Astrocyte (in vitro differentiated cells and primary cell): Measurements from ENCODE around the gene TTC9C. TPM values are rescaled to one million over a fixed set of nuclear protein-coding genes. Genes with fewer than 3 reads are reported as not detected.
A peak's percentile ranks its signal among the peaks of the same experiment; 100 is the strongest.
"Not testable (repeated sequence)": the region's sequence is repeated elsewhere in the genome, so short reads cannot be mapped to it uniquely, and the experiment has no call there.

ENCODE experiments used
- DNase-seq: peaks from one replicate; pipeline ENCODE4 v3.0.0-alpha.2; 2010; ENCODE audit warnings: low read depth
- FAIRE-seq: peaks from 2 replicates; lab custom pipeline; 2011; peaks lifted over from hg19 to GRCh38; lab: Jason Lieb, UNC
- H2AFZ ChIP-seq: 2 replicates; pipeline ENCODE4 v1.6.0; 2012; ENCODE audit warnings: low read depth, low read length, inconsistent platforms
- H3K27ac ChIP-seq: 2 replicates; pipeline ENCODE4 v1.5.1; 2011; ENCODE audit warnings: low read depth, low read length, inconsistent platforms
- H3K27me3 ChIP-seq: 2 replicates; pipeline ENCODE4 v1.6.0; 2011; ENCODE audit warnings: low read length, inconsistent platforms; ENCODE audit not compliant: insufficient read depth
- H3K36me3 ChIP-seq: 2 replicates; pipeline ENCODE4 v1.5.1; 2011; ENCODE audit warnings: low read length, inconsistent platforms; ENCODE audit not compliant: insufficient read depth
- H3K4me1 ChIP-seq: 2 replicates; pipeline ENCODE4 v1.5.1; 2011; ENCODE audit warnings: low read length, inconsistent platforms; ENCODE audit not compliant: insufficient read depth
- H3K4me2 ChIP-seq: 2 replicates; pipeline ENCODE4 v1.6.0; 2012; ENCODE audit warnings: low read length, inconsistent platforms
- H3K4me3 ChIP-seq: 2 replicates; pipeline ENCODE4 v1.5.1; 2011; ENCODE audit warnings: low read depth, mild to moderate bottlenecking, low read length, inconsistent platforms; ENCODE audit not compliant: insufficient read depth
- H3K79me2 ChIP-seq: 2 replicates; pipeline ENCODE4 v1.6.0; 2012; ENCODE audit warnings: mild to moderate bottlenecking, low read length, inconsistent platforms; ENCODE audit not compliant: insufficient read depth
- H3K9ac ChIP-seq: 2 replicates; pipeline ENCODE4 v1.6.0; 2012; ENCODE audit warnings: mild to moderate bottlenecking, low read length, inconsistent platforms
- H3K9me3 ChIP-seq: 2 replicates; pipeline ENCODE4 v1.5.1; 2012; ENCODE audit warnings: low read depth, mild to moderate bottlenecking, low read length, inconsistent platforms; ENCODE audit not compliant: insufficient read depth
- H4K20me1 ChIP-seq: 2 replicates; pipeline ENCODE4 v1.6.0; 2012; ENCODE audit warnings: low read length, inconsistent platforms; ENCODE audit not compliant: insufficient read depth
- H3K27ac Mint-ChIP-seq: one replicate; pipeline ENCODE4 v1.8.0; 2021; ENCODE audit warnings: mild to moderate bottlenecking, mixed read lengths; ENCODE audit not compliant: unreplicated experiment
- H3K27me3 Mint-ChIP-seq: one replicate; pipeline ENCODE4 v1.8.0; 2021; ENCODE audit warnings: low read depth, mixed read lengths; ENCODE audit not compliant: unreplicated experiment
- H3K36me3 Mint-ChIP-seq: one replicate; pipeline ENCODE4 v1.8.0; 2021; ENCODE audit warnings: low read depth, mixed read lengths; ENCODE audit not compliant: unreplicated experiment
- H3K4me1 Mint-ChIP-seq: one replicate; pipeline ENCODE4 v1.8.0; 2021; ENCODE audit warnings: low read depth, mixed read lengths; ENCODE audit not compliant: unreplicated experiment
- H3K4me3 Mint-ChIP-seq: one replicate; pipeline ENCODE4 v1.8.0; 2021; ENCODE audit warnings: mild to moderate bottlenecking, moderate library complexity, mixed read lengths; ENCODE audit not compliant: unreplicated experiment
- H3K9me3 Mint-ChIP-seq: one replicate; pipeline ENCODE4 v1.8.0; 2021; ENCODE audit warnings: mild to moderate bottlenecking, mixed read lengths; ENCODE audit not compliant: unreplicated experiment
- EZH2 ChIP-seq: IDR thresholded peaks from 2 replicates; pipeline ENCODE4 v1.6.1; 2012; ENCODE audit warnings: mild to moderate bottlenecking, low read length, inconsistent platforms; ENCODE audit not compliant: insufficient read depth
- total RNA-seq: library from RNA; stranded (reverse); gene quantifications from 2 replicates; pipeline ENCODE4 v1.2.1, GENCODE V29; 2021
- TF ChIP-seq, protein P1 (sequence below): IDR thresholded peaks from 2 replicates; pipeline ENCODE4 v1.5.1; 2011; ENCODE audit warnings: low read depth, mild to moderate bottlenecking, inconsistent platforms, low read length, moderate library complexity; ENCODE audit not compliant: insufficient read depth

Gene TTC9C
- total RNA-seq, 1 donor from 2014 or later: 51.9 TPM

DNA sequence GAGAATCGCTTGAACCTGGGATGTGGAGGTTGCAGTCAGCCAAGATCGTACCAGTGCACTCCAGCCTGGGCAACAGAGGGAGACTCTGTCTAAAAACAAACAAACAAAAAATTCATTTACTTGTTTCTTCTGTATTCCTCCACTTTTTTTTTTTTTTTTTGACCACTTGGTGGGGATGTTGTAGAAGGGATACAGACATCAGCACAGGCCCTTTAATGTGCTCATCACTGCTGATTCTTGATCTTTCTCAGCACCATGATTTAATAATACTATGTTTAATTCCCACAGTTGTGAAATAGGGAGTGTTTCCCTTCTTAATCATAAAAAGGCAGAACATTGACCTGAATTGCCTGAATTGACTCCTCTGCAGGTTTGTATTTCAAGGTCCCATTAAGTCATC is 4.5 kb downstream of the TTC9C start:
- no peaks in the 10 kb centered on the region for H3K9me3 ChIP-seq
- Mint-ChIP-seq H3K4me1 (peaks cover 9% of the 10 kb centered on the region), H3K9me3 (no peaks in the 10 kb centered on the region), H3K27me3 (no peaks in the 10 kb centered on the region), H3K27ac (no peak overlapping the region), H3K36me3 (peaks cover 5% of the 10 kb centered on the region), H3K4me3 (no peak overlapping the region)
- no peak for TF ChIP-seq EZH2
- TF ChIP-seq, protein P1, sequence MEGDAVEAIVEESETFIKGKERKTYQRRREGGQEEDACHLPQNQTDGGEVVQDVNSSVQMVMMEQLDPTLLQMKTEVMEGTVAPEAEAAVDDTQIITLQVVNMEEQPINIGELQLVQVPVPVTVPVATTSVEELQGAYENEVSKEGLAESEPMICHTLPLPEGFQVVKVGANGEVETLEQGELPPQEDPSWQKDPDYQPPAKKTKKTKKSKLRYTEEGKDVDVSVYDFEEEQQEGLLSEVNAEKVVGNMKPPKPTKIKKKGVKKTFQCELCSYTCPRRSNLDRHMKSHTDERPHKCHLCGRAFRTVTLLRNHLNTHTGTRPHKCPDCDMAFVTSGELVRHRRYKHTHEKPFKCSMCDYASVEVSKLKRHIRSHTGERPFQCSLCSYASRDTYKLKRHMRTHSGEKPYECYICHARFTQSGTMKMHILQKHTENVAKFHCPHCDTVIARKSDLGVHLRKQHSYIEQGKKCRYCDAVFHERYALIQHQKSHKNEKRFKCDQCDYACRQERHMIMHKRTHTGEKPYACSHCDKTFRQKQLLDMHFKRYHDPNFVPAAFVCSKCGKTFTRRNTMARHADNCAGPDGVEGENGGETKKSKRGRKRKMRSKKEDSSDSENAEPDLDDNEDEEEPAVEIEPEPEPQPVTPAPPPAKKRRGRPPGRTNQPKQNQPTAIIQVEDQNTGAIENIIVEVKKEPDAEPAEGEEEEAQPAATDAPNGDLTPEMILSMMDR: no peak
- no peak overlapping the region for H3K4me3 ChIP-seq
- no peak overlapping the region for H3K9ac ChIP-seq
- H4K20me1 ChIP-seq: peaks cover 21% of the 10 kb centered on the region
- DNase-seq (no peak), FAIRE-seq (no peak)
- H3K27ac ChIP-seq: no peak overlapping the region
- H3K27me3 ChIP-seq: no peaks in the 10 kb centered on the region
- no peaks in the 10 kb centered on the region for H3K4me1 ChIP-seq
- peaks cover 15% of the 10 kb centered on the region for H3K36me3 ChIP-seq
- H2AFZ ChIP-seq: no peak overlapping the region
- H3K4me2 ChIP-seq: no peak overlapping the region
- H3K79me2 ChIP-seq: peaks cover 63% of the 10 kb centered on the region

DNA sequence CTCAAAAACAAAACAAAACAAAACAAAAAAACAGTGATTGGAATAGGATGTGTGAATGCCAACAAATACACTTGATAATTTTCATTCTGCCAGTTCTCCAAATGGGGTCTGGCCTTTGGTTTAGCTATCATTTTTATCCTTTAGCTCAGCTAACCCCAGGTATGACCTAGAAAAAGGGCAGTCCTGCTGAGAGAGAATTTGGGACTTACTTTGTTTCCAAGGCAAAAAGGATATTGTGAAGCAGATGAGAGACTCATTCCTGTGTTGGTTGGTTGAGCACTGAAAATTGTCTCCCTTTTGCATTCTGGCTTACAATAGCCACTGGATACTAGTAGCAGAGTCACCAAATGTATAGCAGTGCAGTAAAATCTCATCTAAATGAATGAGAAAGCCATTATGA is 8.9 kb downstream of the TTC9C start:
- Mint-ChIP-seq H3K9me3 (no peaks in the 10 kb centered on the region), H3K4me3 (no peak overlapping the region), H3K27me3 (no peaks in the 10 kb centered on the region), H3K4me1 (peaks cover 4% of the 10 kb centered on the region), H3K27ac (no peak overlapping the region), H3K36me3 (peaks cover 14% of the 10 kb centered on the region)
- H4K20me1 ChIP-seq: peaks cover 14% of the 10 kb centered on the region
- no peak overlapping the region for H3K4me2 ChIP-seq
- H3K4me3 ChIP-seq: no peak overlapping the region
- peaks cover 25% of the 10 kb centered on the region for H3K36me3 ChIP-seq
- H2AFZ ChIP-seq: no peak overlapping the region
- peaks cover 26% of the 10 kb centered on the region for H3K79me2 ChIP-seq
- TF ChIP-seq, protein P1: no peak
- no peak for TF ChIP-seq EZH2
- no peaks in the 10 kb centered on the region for H3K27me3 ChIP-seq
- FAIRE-seq: no peak
- no peaks in the 10 kb centered on the region for H3K4me1 ChIP-seq
- H3K9me3 ChIP-seq: no peaks in the 10 kb centered on the region
- H3K9ac ChIP-seq: no peak overlapping the region
- no peak for DNase-seq
- no peak overlapping the region for H3K27ac ChIP-seq

DNA sequence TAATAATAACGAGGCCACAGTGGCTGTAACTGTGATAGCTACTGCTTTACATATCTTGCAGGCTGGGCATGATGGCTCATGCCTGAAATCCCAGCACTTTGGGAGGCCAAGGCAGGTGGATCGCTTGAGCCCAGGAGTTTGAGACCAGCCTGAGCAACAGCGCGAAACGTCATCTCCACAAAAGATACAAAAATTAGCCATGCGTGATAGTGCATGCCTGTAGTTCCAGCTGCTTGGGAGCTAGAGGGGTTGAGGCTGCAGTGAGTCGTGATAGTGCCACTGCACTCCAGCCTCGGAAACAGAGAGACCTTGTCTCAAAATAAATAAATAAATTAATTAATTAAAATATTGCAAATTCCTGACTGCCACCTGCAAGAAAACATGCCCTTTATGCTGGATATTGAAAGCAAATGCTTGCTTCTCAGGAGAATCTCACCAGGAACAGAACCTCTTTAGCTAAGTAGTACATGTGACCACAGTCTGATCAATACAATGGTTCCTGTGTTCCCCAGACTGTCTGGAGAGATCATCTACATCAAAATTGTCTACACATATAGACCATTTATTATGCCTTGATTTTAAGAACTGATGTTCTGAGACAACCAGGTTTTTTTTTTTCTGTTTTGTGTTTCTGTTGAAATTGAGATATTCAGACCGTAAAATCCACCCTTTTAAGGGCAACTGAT is 19.3 kb downstream of the TTC9C start:
- Histone ChIP-seq H2AFZ (no peak overlapping the region), H3K27me3 (no peaks in the 10 kb centered on the region), H3K9me3 (no peaks in the 10 kb centered on the region), H3K27ac (no peak overlapping the region), H3K79me2 (peaks cover 9% of the 10 kb centered on the region), H3K4me1 (no peaks in the 10 kb centered on the region), H3K9ac (no peak overlapping the region), H3K36me3 (no peaks in the 10 kb centered on the region), H3K4me2 (no peak overlapping the region), H3K4me3 (no peak overlapping the region), H4K20me1 (no peaks in the 10 kb centered on the region)
- Mint-ChIP-seq H3K4me1 (peaks cover 7% of the 10 kb centered on the region), H3K9me3 (no peaks in the 10 kb centered on the region), H3K27ac (no peak overlapping the region), H3K27me3 (no peaks in the 10 kb centered on the region), H3K36me3 (no peaks in the 10 kb centered on the region), H3K4me3 (peak overlapping the region; percentile 30)
- TF ChIP-seq, protein P1: no peak
- no peak for TF ChIP-seq EZH2
- FAIRE-seq (no peak), DNase-seq (no peak)

DNA sequence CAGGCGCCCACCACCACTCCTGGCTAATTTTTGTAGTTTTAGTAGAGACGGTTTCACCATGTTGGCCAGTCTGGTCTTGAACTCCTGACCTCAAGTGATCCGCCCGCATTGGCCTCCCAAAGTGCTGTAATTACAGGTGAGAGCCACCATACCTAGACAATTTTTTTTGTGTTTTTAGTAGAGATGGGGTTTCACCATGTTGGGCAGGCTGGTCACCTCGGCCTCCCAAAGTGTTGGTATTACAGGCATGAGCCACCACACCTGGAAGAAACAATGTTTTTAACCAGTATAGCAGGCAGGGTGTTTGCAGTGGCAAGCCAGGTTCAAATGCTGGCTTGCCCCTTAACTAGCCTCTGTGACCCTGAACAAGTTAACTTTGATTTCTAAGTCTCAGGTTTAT is 21.6 kb downstream of the TTC9C start:
- not testable (repeated sequence) for H3K4me3 Mint-ChIP-seq, H3K9me3 ChIP-seq, H3K9ac ChIP-seq, H2AFZ ChIP-seq, FAIRE-seq, H3K4me2 ChIP-seq, H3K27ac Mint-ChIP-seq, H3K27ac ChIP-seq, H3K4me3 ChIP-seq, H3K36me3 ChIP-seq, H3K27me3 Mint-ChIP-seq, H3K36me3 Mint-ChIP-seq, H3K4me1 ChIP-seq, DNase-seq, H4K20me1 ChIP-seq, H3K9me3 Mint-ChIP-seq, H3K4me1 Mint-ChIP-seq, H3K27me3 ChIP-seq
- peaks cover 19% of the 10 kb centered on the region for H3K79me2 ChIP-seq
